Muscle layer of colon (tissue), 2 donors: Measurements from ENCODE around the gene NNMT.

Source experiments
- H3K27ac ChIP-seq: one replicate; pipeline ENCODE4 v1.7.0; 2013; ENCODE audit warnings: low read depth, mild to moderate bottlenecking, low read length, moderate library complexity
- H3K27me3 ChIP-seq, 2 donors: one replicate each; pipeline ENCODE4 v1.7.0; 2013; ENCODE audit warnings: low read length in 2 of 2, mild to moderate bottlenecking in 2 of 2; ENCODE audit not compliant: insufficient read depth in 2 of 2, control insufficient read depth in 1 of 2
- H3K36me3 ChIP-seq: one replicate; pipeline ENCODE4 v1.7.0; 2013; ENCODE audit warnings: mild to moderate bottlenecking, low read length; ENCODE audit not compliant: insufficient read depth
- H3K4me1 ChIP-seq: one replicate; pipeline ENCODE4 v1.7.0; 2013; ENCODE audit warnings: mild to moderate bottlenecking, low read length; ENCODE audit not compliant: insufficient read depth
- H3K4me3 ChIP-seq, 2 donors: one replicate each; pipeline ENCODE4 v1.7.0; 2013; ENCODE audit warnings: low read length in 2 of 2, low read depth in 1 of 2, mild to moderate bottlenecking in 1 of 2, moderate library complexity in 1 of 2
- H3K9ac ChIP-seq: one replicate; pipeline ENCODE4 v1.7.0; 2013; ENCODE audit warnings: low read length
- H3K9me3 ChIP-seq: one replicate; pipeline ENCODE4 v1.7.0; 2013; ENCODE audit warnings: mild to moderate bottlenecking, low read length
- donor health status: abdominal sarcoma.
- donor health status: Adenocarcinoma of cecum.

Gene NNMT

DNA sequence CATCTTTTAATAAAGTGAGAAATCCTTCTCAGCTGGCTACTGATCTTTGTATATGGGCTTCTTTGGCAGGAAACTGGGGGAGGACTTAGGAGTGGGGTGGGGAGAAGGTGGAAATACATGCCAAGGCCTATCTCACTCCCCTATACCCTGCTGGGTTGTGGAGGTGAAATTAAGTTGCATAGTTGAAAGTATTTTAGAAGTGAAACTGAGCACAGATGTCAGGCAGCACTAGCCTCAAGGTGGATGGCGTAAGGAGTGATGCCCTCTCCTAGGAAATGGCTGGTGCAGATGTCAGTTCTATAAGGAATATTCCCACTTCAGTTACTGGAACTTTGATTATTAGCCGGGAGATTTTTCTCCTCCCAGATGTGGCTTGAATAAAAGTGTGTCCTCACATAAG lies 46.3 kb downstream of the NNMT start:
- no peak overlapping the region for H3K27ac ChIP-seq
- H3K27me3 ChIP-seq: no peaks in the 10 kb centered on the region
- H3K9ac ChIP-seq: no peak overlapping the region
- no peaks in the 10 kb centered on the region for H3K9me3 ChIP-seq
- no peaks in the 10 kb centered on the region for H3K36me3 ChIP-seq
- no peaks in the 10 kb centered on the region for H3K4me1 ChIP-seq
- H3K4me3 ChIP-seq: no peak overlapping the region

- Histone ChIP-seq H3K27ac (no peak overlapping the region), H3K36me3 (no peaks in the 10 kb centered on the region), H3K9me3 (no peaks in the 10 kb centered on the region), H3K27me3 (no peaks in the 10 kb centered on the region), H3K4me3 (no peak overlapping the region), H3K4me1 (no peaks in the 10 kb centered on the region), H3K9ac (no peak overlapping the region)
These were observed 46.8 kb downstream of the NNMT start for GRCh38 chr11:114343020-114343419.

DNA sequence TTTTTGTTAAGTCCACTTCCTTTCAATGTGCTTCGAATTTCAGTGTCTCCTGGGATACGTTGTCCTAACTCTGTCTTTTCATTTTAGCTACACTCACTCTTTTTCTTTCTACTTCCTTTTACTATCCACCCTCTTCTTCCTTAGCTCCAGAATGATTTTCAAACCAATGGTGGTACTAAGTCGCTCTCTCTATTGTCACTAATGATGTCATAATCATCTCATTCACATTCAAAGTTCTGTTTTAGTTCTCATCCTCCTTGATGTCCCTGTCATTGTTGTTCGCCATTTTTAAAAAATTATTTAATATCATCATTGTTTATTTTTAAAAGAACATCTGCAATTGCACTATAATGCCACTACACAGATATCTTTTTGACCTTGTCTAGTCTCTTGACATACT lies 47.3 kb downstream of the NNMT start:
- no peaks in the 10 kb centered on the region for H3K36me3 ChIP-seq
- no peak overlapping the region for H3K9ac ChIP-seq
- no peaks in the 10 kb centered on the region for H3K9me3 ChIP-seq
- no peaks in the 10 kb centered on the region for H3K4me1 ChIP-seq
- H3K27me3 ChIP-seq: no peaks in the 10 kb centered on the region
- H3K27ac ChIP-seq: no peak overlapping the region
- H3K4me3 ChIP-seq: no peak overlapping the region

DNA sequence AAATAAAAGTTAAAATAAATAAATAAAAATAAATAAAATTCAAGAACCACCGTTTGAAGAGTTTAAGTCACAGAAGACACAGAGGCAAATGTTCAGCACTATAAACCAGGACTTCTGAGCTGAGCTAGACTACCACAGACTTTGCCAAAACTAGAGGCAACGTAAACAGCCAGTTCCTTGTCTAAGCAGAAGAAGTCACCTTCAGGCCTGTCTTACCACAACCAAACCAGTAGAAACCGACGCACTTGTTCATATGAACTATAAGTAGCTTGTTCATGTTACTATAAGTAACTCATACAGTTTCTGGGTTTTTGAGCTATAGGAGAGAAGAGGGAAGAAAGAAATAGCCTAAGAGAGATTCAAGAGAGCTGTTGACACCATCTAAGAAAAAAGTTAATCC lies 48.3 kb downstream of the NNMT start:
- Histone ChIP-seq H3K9ac (no peak overlapping the region), H3K4me3 (no peak overlapping the region), H3K4me1 (no peaks in the 10 kb centered on the region), H3K9me3 (no peaks in the 10 kb centered on the region), H3K36me3 (no peaks in the 10 kb centered on the region), H3K27me3 (no peaks in the 10 kb centered on the region), H3K27ac (no peak overlapping the region)

- no peak overlapping the region for H3K9ac ChIP-seq
- no peaks in the 10 kb centered on the region for H3K36me3 ChIP-seq
- no peaks in the 10 kb centered on the region for H3K27me3 ChIP-seq
- H3K4me1 ChIP-seq: no peaks in the 10 kb centered on the region
- no peak overlapping the region for H3K27ac ChIP-seq
- H3K9me3 ChIP-seq: no peaks in the 10 kb centered on the region
- H3K4me3 ChIP-seq: no peak overlapping the region
These were observed 49.5 kb downstream of the NNMT start for GRCh38 chr11:114345575-114346222.

DNA sequence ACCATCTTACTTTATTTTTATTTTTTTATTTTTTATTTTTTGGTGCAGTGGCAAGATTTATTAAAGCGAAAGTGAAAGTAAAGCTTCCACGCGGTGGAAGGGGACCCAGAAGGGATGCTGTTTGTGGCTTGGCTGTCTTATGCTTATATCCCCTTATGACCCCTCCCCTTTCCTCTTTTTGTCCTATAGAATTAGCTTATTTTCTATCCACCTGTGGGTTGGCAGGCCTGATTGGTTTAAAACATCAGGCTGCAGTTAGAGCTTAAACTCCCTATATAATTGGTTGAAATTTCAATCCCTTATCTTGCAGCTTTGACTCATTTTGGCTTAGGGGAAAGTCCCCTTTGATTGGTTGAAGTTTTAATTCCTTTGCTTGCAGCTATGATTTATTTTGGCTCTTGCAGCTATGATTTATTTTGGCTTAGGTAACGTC lies 50.5 kb downstream of the NNMT start:
- Histone ChIP-seq H3K4me3 (peak overlapping the region in 1 of 2 donors; percentile 38), H3K27ac (no peak overlapping the region), H3K36me3 (no peaks in the 10 kb centered on the region), H3K4me1 (no peaks in the 10 kb centered on the region), H3K9me3 (no peaks in the 10 kb centered on the region), H3K27me3 (no peaks in the 10 kb centered on the region), H3K9ac (no peak overlapping the region)

DNA sequence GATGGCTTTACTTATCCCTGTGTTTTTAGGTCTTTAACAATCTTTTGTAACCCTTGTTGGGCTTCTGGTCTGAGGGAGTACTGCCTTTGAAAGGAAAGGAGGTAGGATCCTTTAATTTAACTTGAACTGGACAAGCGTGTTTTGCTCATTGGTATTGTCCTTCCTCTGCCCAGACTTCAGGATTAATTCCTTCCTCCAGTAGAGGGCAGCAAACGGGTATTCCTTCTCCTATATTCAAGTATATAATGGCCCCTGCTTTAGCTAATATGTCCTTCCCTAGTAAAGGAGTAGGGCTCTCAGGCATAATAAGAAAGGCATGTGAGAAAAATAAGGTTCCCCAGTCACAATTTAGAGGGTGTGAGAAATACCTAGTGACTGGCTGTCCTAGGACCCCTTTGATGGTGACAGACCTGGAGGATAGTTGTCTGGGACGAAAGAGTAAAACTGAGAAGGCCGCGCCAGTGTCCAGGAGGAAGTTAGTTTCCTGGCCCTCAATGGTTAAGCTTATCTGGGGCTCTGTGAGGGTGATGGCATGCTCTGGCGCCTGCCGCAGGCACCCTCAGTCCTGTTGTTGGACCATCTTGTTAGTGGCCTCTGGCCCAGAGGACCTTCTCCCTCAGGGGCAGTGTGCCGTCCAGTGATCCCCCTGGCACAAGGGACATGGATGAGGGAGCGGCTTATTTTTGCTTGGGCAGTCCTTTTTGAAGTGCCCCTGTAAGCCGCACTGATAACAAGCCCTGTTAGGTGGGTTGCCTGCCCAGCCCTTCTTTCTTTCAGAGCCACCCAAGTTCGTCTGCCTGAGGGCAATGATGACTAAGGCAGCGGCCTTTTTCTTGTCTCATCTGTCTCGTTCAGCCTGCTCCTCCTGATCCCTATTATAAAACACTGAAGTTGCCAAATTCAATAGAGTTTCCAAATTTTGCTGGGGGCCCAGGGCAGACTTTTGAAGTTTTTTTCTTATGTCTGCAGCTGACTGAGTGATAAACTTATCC lies 52.3 kb downstream of the NNMT start:
- Histone ChIP-seq H3K9ac (no peak overlapping the region), H3K4me3 (no peak overlapping the region), H3K27ac (no peak overlapping the region), H3K27me3 (no peaks in the 10 kb centered on the region), H3K4me1 (no peaks in the 10 kb centered on the region), H3K9me3 (no peaks in the 10 kb centered on the region), H3K36me3 (no peaks in the 10 kb centered on the region)

GRCh38 chr11:114350022-114350421 lies 53.8 kb downstream of the NNMT start:
- Histone ChIP-seq H3K4me3 (no peak overlapping the region), H3K9me3 (no peaks in the 10 kb centered on the region), H3K9ac (no peak overlapping the region), H3K27me3 (no peaks in the 10 kb centered on the region), H3K36me3 (no peaks in the 10 kb centered on the region), H3K27ac (no peak overlapping the region), H3K4me1 (no peaks in the 10 kb centered on the region)

DNA sequence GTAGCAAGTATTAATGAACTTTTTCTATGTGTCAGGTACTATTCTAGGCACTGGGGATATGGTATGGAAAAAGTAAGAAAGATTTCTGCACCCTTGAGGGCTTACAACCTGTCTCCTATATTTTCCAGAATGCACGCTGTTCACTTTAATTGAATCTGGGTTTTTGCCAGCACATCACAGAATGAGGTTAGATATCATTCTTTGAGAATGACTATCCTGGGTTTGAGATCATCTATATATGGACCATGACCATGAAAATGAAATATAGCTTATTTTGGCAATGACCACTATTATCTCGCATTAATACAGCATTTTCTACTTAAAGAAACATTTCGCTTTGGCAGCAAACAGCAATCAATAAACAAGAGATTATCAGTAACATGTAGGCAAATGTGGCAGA lies 57.2 kb downstream of the NNMT start:
- Histone ChIP-seq H3K36me3 (no peaks in the 10 kb centered on the region), H3K27ac (no peak overlapping the region), H3K27me3 (no peaks in the 10 kb centered on the region), H3K4me3 (no peak overlapping the region), H3K9me3 (no peaks in the 10 kb centered on the region), H3K9ac (no peak overlapping the region), H3K4me1 (no peaks in the 10 kb centered on the region)

GRCh38 chr11:114354076-114354475 lies 57.9 kb downstream of the NNMT start:
- H3K27me3 ChIP-seq: no peaks in the 10 kb centered on the region
- no peaks in the 10 kb centered on the region for H3K9me3 ChIP-seq
- H3K27ac ChIP-seq: no peak overlapping the region
- H3K4me3 ChIP-seq: no peak overlapping the region
- no peaks in the 10 kb centered on the region for H3K36me3 ChIP-seq
- no peak overlapping the region for H3K9ac ChIP-seq
- no peaks in the 10 kb centered on the region for H3K4me1 ChIP-seq

DNA sequence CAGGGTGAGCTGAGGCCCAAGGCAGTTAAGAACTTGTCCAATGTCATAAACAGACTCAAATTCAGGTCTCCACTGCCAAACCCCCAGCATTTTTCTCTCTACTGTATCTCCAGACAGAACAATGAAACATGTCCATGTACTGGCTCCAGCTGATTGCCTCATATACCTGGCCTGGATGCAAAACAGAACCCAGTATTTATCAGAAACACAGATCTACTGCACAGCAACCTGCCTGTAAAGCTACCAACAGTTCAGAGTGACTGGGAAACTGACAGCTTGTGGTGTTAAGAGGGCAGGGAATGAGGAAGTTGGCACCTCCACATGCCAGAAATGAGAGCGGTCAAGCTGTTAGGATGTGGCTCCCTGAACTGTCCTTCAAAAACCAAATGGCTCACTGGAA lies 62.5 kb downstream of the NNMT start:
- no peak overlapping the region for H3K27ac ChIP-seq
- H3K4me1 ChIP-seq: no peaks in the 10 kb centered on the region
- no peaks in the 10 kb centered on the region for H3K9me3 ChIP-seq
- no peak overlapping the region for H3K4me3 ChIP-seq
- no peaks in the 10 kb centered on the region for H3K36me3 ChIP-seq
- H3K9ac ChIP-seq: no peak overlapping the region
- no peaks in the 10 kb centered on the region for H3K27me3 ChIP-seq
